Naive B cell (primary cell): ENCODE measurements around the gene HSBP1L1. TPM values are rescaled to one million over a fixed set of nuclear protein-coding genes. Genes with fewer than 3 reads are reported as not detected.
"Not testable (repeated sequence)": the region's sequence is repeated elsewhere in the genome, so short reads cannot be mapped to it uniquely, and the experiment has no call there.

ENCODE experiments used
- ATAC-seq, 2 donors: fragments of 150-1000 bp; cut with Tn5 transposase; 2 replicates each; pipeline ENCODE4 v1.10.0; 2021; ENCODE audit warnings: low read depth in 2 of 2, mild to moderate bottlenecking in 2 of 2, moderate library complexity in 2 of 2
- DNase-seq: peaks from one replicate; pipeline ENCODE4 v3.0.0; 2022
- H3K27ac Mint-ChIP-seq, 6 donors: one replicate each; pipeline ENCODE4 v1.8.0; 2020 to 2022; ENCODE audit warnings: mild to moderate bottlenecking in 6 of 6, mixed read lengths in 6 of 6, moderate library complexity in 5 of 6, inconsistent platforms in 2 of 6
- H3K27me3 Mint-ChIP-seq, 3 donors: one replicate each; pipeline ENCODE4 v1.8.0; 2021 to 2022; ENCODE audit warnings: mixed read lengths in 3 of 3, mild to moderate bottlenecking in 1 of 3
- H3K36me3 Mint-ChIP-seq, 2 donors: one replicate each; pipeline ENCODE4 v1.8.0; 2020 to 2022; ENCODE audit warnings: mixed read lengths in 2 of 2, inconsistent platforms in 1 of 2, mild to moderate bottlenecking in 1 of 2
- H3K4me1 Mint-ChIP-seq, 3 donors: one replicate each; pipeline ENCODE4 v1.8.0; 2020 to 2022; ENCODE audit warnings: mixed read lengths in 3 of 3, inconsistent platforms in 1 of 3, mild to moderate bottlenecking in 1 of 3, moderate library complexity in 1 of 3
- H3K4me3 Mint-ChIP-seq, 8 donors: one replicate each; pipeline ENCODE4 v1.8.0; 2020 to 2022; ENCODE audit warnings: mild to moderate bottlenecking in 8 of 8, mixed read lengths in 8 of 8, moderate library complexity in 8 of 8, inconsistent platforms in 2 of 8
- H3K9me3 Mint-ChIP-seq, 7 donors: one replicate each; pipeline ENCODE4 v1.8.0; 2020 to 2022; ENCODE audit warnings: mixed read lengths in 7 of 7, mild to moderate bottlenecking in 5 of 7, inconsistent platforms in 2 of 7, moderate library complexity in 1 of 7
- polyA plus RNA-seq, 6 donors: library from polyadenylated mRNA; unstranded; fragments of 300-500 nt; fragmentation: Illumina TruSeq; gene quantifications; one replicate each; pipeline ENCODE4 v1.2.3, GENCODE V29; 2021; ENCODE audit warnings: low read depth in 6 of 6

HSBP1L1 gene
- polyA plus RNA-seq, 6 donors from 2014 or later, result 1.8 to 10.5 (median 4.5) TPM

GRCh38 chr18:79951545-79952455 is 12.6 kb upstream of the HSBP1L1 start, which contains the start of gene SLC66A2:
SLC66A2 (minus strand) TSS chr18:79951653; CDS start chr18:79950926, 727 bp downstream.
- Mint-ChIP-seq H3K4me3 (peak within 1 kb of the TSS; percentile 87 to 98 (median 94)), H3K36me3 (no peaks in the 10 kb centered on the region), H3K4me1 (peaks cover 18 to 39% (median 27%) of the 10 kb centered on the region in 3 donors), H3K27ac (peak within 1 kb of the TSS; percentile 77 to 98 (median 98)), H3K27me3 (no peaks in the 10 kb centered on the region), H3K9me3 (no peaks in the 10 kb centered on the region)
- DNase-seq, result peak; percentile 90
- peak; percentile 79 to 83 for ATAC-seq

- H3K4me3 Mint-ChIP-seq, result peak overlapping the region in 4 of 8 donors; percentile 55 to 67 (median 58)
Observed at GRCh38 chr18:79952456-79952995, 11.9 kb upstream of the HSBP1L1 start.

GRCh38 chr18:79952996-79953559 is 11.4 kb upstream of the HSBP1L1 start:
- Mint-ChIP-seq H3K9me3 (no peaks in the 10 kb centered on the region), H3K4me3 (peak overlapping the region in 5 of 8 donors; percentile 35 to 82 (median 55)), H3K27me3 (no peaks in the 10 kb centered on the region), H3K36me3 (no peaks in the 10 kb centered on the region), H3K27ac (peak overlapping the region in 4 of 6 donors; percentile 47 to 75 (median 62)), H3K4me1 (peaks cover 18 to 27% (median 22%) of the 10 kb centered on the region in 3 donors)
- no peak for ATAC-seq
- no peak for DNase-seq

More at GRCh38 chr18:79952456-79952995, 11.9 kb upstream of the HSBP1L1 start:
- H3K36me3 Mint-ChIP-seq, result no peaks in the 10 kb centered on the region
- no peak overlapping the region for H3K27ac Mint-ChIP-seq
- peaks cover 18 to 32% (median 22%) of the 10 kb centered on the region in 3 donors for H3K4me1 Mint-ChIP-seq
- ATAC-seq (no peak), DNase-seq (no peak)
- no peaks in the 10 kb centered on the region for H3K27me3 Mint-ChIP-seq
- H3K9me3 Mint-ChIP-seq, result no peaks in the 10 kb centered on the region

GRCh38 chr18:79953971-79954651 is 10.3 kb upstream of the HSBP1L1 start:
- H3K27ac Mint-ChIP-seq, result no peak overlapping the region
- ATAC-seq (no peak), DNase-seq (no peak)
- peak overlapping the region in 3 of 8 donors; percentile 51 to 67 (median 54) for H3K4me3 Mint-ChIP-seq
- H3K9me3 Mint-ChIP-seq, result no peaks in the 10 kb centered on the region
- no peaks in the 10 kb centered on the region for H3K27me3 Mint-ChIP-seq
- H3K4me1 Mint-ChIP-seq, result peaks cover 12 to 16% (median 15%) of the 10 kb centered on the region in 3 donors
- H3K36me3 Mint-ChIP-seq, result no peaks in the 10 kb centered on the region

GRCh38 chr18:79954791-79955190 is 9.7 kb upstream of the HSBP1L1 start:
- Mint-ChIP-seq H3K27ac (peak overlapping the region in 2 of 6 donors; percentile 16 to 76), H3K27me3 (no peaks in the 10 kb centered on the region), H3K9me3 (no peaks in the 10 kb centered on the region), H3K4me1 (peaks cover 8 to 10% (median 8%) of the 10 kb centered on the region in 3 donors), H3K4me3 (no peak overlapping the region), H3K36me3 (no peaks in the 10 kb centered on the region)
- DNase-seq (no peak), ATAC-seq (no peak)

- no peaks in the 10 kb centered on the region for H3K9me3 Mint-ChIP-seq
- peaks cover 0 to 2% (median 0%) of the 10 kb centered on the region in 3 donors for H3K27me3 Mint-ChIP-seq
- peaks cover 4 to 7% (median 6%) of the 10 kb centered on the region in 3 donors for H3K4me1 Mint-ChIP-seq
- DNase-seq (no peak), ATAC-seq (no peak)
- no peaks in the 10 kb centered on the region for H3K36me3 Mint-ChIP-seq
- peak overlapping the region in 1 of 8 donors; percentile 6 for H3K4me3 Mint-ChIP-seq
- peak overlapping the region in 2 of 6 donors; percentile 16 to 76 for H3K27ac Mint-ChIP-seq
Observed at GRCh38 chr18:79955302-79956075, 9.0 kb upstream of the HSBP1L1 start.

GRCh38 chr18:79956276-79956675 is 8.2 kb upstream of the HSBP1L1 start:
- H3K4me1 Mint-ChIP-seq, result peaks cover 3 to 11% (median 10%) of the 10 kb centered on the region in 3 donors
- no peaks in the 10 kb centered on the region for H3K36me3 Mint-ChIP-seq
- ATAC-seq, result no peak
- DNase-seq, result no peak
- H3K9me3 Mint-ChIP-seq, result no peaks in the 10 kb centered on the region
- peak overlapping the region in 1 of 8 donors; percentile 6 for H3K4me3 Mint-ChIP-seq
- H3K27me3 Mint-ChIP-seq, result peaks cover 0 to 7% (median 6%) of the 10 kb centered on the region in 3 donors
- peak overlapping the region in 1 of 6 donors; percentile 54 for H3K27ac Mint-ChIP-seq

GRCh38 chr18:79958981-79959380 is 5.5 kb upstream of the HSBP1L1 start:
- Mint-ChIP-seq H3K9me3 (no peaks in the 10 kb centered on the region), H3K27me3 (peaks cover 0 to 15% (median 14%) of the 10 kb centered on the region in 3 donors), H3K36me3 (no peaks in the 10 kb centered on the region), H3K4me1 (peaks cover 12 to 19% (median 12%) of the 10 kb centered on the region in 3 donors), H3K27ac (no peak overlapping the region), H3K4me3 (no peak overlapping the region)
- ATAC-seq (no peak), DNase-seq (no peak)

GRCh38 chr18:79960161-79960801 is 4.2 kb upstream of the HSBP1L1 start:
- not testable (repeated sequence) for H3K36me3 Mint-ChIP-seq, DNase-seq, ATAC-seq, H3K9me3 Mint-ChIP-seq
- Mint-ChIP-seq H3K27ac (peak overlapping the region in 2 of 6 donors; percentile 29 to 66), H3K4me1 (peaks cover 14 to 21% (median 15%) of the 10 kb centered on the region in 3 donors), H3K4me3 (peak overlapping the region in 2 of 8 donors; percentile 49 to 53), H3K27me3 (peaks cover 0 to 15% (median 14%) of the 10 kb centered on the region in 3 donors)

GRCh38 chr18:79960921-79961526 is 3.4 kb upstream of the HSBP1L1 start:
- no peaks in the 10 kb centered on the region for H3K36me3 Mint-ChIP-seq
- H3K27ac Mint-ChIP-seq, result no peak overlapping the region
- ATAC-seq, result no peak
- peaks cover 0 to 15% (median 14%) of the 10 kb centered on the region in 3 donors for H3K27me3 Mint-ChIP-seq
- DNase-seq, result no peak
- H3K9me3 Mint-ChIP-seq, result no peaks in the 10 kb centered on the region
- peaks cover 18 to 25% (median 20%) of the 10 kb centered on the region in 3 donors for H3K4me1 Mint-ChIP-seq
- peak overlapping the region in 4 of 8 donors; percentile 29 to 53 (median 38) for H3K4me3 Mint-ChIP-seq

- H3K36me3 Mint-ChIP-seq, result no peaks in the 10 kb centered on the region
- peaks cover 0 to 15% (median 14%) of the 10 kb centered on the region in 3 donors for H3K27me3 Mint-ChIP-seq
- no peak overlapping the region for H3K27ac Mint-ChIP-seq
Observed at GRCh38 chr18:79961527-79962291, 2.7 kb upstream of the HSBP1L1 start.

More at GRCh38 chr18:79961527-79962291, 2.7 kb upstream of the HSBP1L1 start:
- Mint-ChIP-seq H3K9me3 (no peaks in the 10 kb centered on the region), H3K4me1 (peaks cover 18 to 25% (median 20%) of the 10 kb centered on the region in 3 donors), H3K4me3 (peak overlapping the region in 2 of 8 donors; percentile 29 to 53)
- ATAC-seq (no peak), DNase-seq (no peak)
